GM18858 (cell line): ENCODE results near the gene KCNS1.

Experiments
- ATAC-seq: cut with Tn5 transposase; IDR thresholded peaks from one replicate; pipeline ENCODE4 v1.9.1; 2021; ENCODE audit not compliant: unreplicated experiment

Gene KCNS1

DNA sequence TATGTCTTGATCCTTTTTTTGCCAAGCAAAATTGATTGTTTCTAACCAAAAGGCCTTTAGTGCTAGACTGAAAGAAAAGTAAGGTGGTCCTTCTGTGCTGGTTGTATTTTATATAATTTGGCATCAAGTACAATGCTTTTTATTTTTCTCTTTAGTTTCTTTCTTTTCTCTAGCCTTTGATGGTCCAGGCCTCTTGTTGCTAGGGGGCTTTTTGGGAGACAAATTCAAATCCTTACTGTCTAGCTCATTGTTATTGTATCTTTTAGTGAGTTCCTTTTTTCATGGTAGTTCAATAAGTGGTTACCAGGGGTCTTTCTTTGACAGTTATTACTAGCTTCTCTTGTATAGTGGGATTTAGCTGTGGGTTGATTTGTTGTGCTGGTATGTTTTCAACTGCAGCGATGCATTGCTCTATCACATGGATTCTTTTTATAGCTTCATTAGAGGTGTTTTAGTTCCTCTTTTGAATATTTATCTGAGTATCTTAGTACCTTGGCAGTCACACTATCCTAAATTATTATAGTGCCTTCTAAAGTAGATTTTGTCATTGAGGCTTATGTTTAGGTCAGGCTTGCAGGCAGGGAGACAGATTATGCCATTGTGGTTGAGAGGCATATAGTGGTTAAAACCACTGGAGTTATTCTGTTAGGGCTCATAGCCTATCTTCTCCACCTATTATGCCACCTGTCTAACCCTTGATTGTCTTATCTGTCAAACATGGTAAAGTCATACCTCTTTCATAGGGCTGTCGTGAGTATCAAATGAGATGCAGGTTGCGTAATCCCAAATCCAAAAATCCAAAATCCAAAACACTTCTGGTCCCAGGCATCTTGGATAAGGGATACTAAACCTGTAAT is 49.5 kb downstream of the KCNS1 start:
- peak; percentile 49 for ATAC-seq

GRCh38 chr20:45049904-45050471 is 50.9 kb downstream of the KCNS1 start:
- no peak for ATAC-seq

DNA sequence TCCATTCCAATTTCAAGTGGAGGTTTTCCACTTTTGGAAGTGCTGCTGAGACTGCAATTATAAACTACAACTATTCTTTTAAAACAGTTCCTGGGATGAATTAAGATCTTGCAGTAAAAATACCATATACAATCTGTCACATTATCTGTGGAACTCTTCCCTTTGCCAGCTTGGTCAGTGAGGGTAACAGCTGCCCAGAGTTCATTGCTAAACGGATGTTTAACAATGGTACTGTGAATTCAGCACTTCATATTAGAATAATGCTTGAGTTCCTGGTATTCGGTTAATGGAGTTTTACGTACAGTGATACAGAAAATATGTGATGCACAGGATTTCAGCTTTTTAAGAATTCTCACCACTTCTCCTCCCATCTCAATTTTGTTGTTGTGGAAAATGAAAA is 51.5 kb downstream of the KCNS1 start:
- ATAC-seq, result no peak

- ATAC-seq, result no peak
Measured at GRCh38 chr20:45047581-45048119, 53.3 kb downstream of the KCNS1 start.

GRCh38 chr20:45044601-45045000 is 56.3 kb downstream of the KCNS1 start:
- no peak for ATAC-seq

- no peak for ATAC-seq
Measured at GRCh38 chr20:45044084-45044573, 56.8 kb downstream of the KCNS1 start.

DNA sequence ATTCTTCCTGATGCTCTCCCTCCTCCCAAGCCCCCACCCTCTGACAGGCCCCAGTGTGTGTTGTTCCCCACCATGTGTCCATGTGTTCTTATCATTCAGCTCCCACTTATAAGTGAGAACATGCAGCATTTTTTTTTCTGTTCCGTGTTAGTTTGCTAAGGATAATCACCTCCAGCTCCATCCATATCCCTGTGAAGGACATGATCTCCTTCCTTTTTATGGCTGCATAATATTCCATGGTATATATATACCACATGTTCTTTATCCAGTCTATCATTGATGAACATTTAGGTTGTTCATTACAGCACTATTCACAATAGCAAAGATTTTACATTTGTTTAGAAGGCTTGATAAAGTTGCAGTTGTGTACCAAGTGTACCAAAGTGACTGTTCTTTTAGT is 57.9 kb downstream of the KCNS1 start:
- ATAC-seq, result no peak
